Measurements from ENCODE around the gene ITGB1BP1. TPM values are rescaled to one million over a fixed set of nuclear protein-coding genes. Genes with fewer than 3 reads are reported as not detected.

ITGB1BP1 gene
- total RNA-seq, 2 donors from 2014 or later, result 107 to 161 TPM

DNA sequence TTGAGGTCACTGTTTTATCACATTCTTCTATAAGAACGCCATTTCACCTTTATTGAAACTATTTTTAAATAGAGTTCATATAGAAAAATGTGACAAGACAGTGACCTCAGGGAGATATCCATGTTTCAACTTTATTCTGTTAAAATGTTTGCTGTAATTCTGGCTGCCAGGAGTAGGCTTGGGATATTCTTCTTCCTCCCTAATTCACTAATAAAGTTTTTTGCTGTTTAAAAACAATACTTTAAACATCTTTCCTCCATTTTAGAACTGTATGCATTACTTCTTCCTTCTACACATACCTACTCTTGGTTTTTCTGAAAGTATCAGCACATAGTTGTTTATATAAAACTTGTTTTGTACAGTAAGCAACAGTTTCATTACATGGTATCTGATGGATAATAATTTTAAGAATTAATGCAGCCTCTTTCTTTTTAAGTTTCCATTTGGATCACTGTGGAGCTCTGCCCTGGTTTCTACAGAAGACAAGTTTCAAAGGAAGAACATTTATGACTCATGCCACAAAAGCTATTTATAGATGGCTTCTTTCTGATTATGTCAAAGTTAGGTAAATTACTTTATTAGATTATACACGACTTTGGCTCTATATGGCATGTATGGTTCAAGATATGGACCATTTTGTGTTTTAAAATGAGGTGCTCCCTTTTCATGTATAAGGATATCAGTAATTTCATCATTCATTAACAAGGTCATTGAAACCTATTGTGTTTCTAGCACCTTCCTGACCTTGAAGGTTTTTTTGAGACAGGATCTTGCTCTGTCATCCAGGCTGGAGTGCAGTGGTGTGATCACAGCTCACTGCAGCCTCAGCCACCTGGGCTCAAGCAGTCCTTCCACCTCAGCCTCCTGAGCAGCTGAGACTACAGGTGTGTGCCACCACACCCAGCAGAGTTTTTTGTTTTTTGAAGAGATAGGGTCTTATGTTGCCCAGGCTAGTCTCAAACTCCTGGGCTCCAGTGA lies 7.3 kb upstream of the ITGB1BP1 start:
- intact Hi-C loops (cut with DNase I), result no loop called here
- DNase-seq (no peak), ATAC-seq (no peak)

- no peak for ATAC-seq
- intact Hi-C loops (cut with DNase I), result no loop called here
- no peak for DNase-seq
Measured at GRCh38 chr2:9428965-9429577, 5.7 kb upstream of the ITGB1BP1 start.

GRCh38 chr2:9424447-9425164 lies 1.3 kb upstream of the ITGB1BP1 start:
- intact Hi-C loops (cut with DNase I), result loop anchor here in 1 of 2 donors (5.0 kb wide), 1 partner anchor 282 kb away; no protein-coding TSS in a partner anchor
- ATAC-seq, result no peak
- DNase-seq, result no peak

DNA sequence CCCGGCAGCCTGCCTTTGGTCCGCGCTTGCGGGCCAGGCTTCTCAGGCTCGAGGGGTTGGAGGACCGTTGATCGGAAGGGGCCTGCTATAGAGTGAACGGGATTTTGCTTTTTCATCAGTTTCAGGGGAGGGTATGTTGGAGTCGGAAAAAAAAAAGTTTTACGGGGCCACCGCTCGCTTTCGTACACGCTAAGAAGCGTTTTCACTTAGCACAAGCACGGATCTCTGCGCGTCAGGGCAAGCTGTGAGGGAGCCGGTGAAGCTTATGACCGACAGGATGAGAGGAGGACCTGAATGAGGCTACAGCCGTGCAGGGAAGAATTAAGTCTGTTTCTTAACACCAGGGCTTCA lies 569 bp upstream of the ITGB1BP1 start:
- DNase-seq (no peak), ATAC-seq (peak in 1 of 2 donors; percentile 1)
- intact Hi-C loops (cut with DNase I), result loop anchor here in 1 of 2 donors (5.0 kb wide), 1 partner anchor 282 kb away; no protein-coding TSS in a partner anchor

GRCh38 chr2:9422321-9423099 lies 818 bp downstream of the ITGB1BP1 start:
- intact Hi-C loops (cut with DNase I), result loop anchor here in 1 of 2 donors (5.0 kb wide), 1 partner anchor 280 kb away; no protein-coding TSS in a partner anchor
- DNase-seq (peak; percentile 58), ATAC-seq (peak; percentile 14 to 37)

DNA sequence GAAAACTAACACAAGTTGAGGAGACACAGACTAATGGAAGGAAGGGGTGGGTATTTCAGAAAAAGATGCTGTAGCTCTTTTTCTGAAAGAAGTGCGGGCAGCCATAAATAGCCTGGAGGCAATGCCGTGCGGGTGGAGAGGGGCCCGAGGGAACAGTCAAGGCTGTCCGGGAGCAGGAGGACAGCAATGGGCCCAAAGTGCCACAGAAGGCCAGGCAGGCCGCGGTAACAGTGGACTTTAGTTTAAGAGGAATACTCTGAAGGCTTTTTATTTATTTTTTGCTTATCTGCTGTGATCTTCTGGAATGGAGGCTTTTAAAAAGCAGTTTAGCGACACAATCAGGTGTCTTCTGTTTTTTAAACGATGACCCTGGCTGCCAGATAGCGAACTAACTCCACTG lies 2.8 kb downstream of the ITGB1BP1 start:
- intact Hi-C loops (cut with DNase I), result loop anchor here in 1 of 2 donors (5.0 kb wide), 1 partner anchor 278 kb away; no protein-coding TSS in a partner anchor

DNA sequence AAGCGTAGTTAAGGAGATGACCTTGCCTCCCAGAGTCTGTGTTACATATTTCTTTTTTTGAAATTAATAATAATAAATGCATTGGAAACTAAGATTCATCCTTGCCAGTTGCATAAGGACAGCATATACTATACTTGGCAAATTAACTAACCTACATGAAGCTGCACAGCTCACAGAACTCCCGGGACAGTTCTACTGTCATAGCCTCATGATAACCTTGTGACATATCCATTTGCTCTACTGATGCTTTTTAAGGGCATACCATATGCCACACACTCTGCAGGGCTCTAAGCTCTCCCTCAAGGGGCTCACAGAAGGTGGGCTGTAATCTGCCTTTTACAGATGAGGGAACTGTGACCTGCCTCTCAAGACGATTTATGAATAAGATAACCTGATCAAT lies 3.8 kb downstream of the ITGB1BP1 start:
- intact Hi-C loops (cut with DNase I), result no loop called here
- DNase-seq (no peak), ATAC-seq (no peak)

More for the DNA sequence above, 2.8 kb downstream of the ITGB1BP1 start:
- ATAC-seq, result no peak
- no peak for DNase-seq

- intact Hi-C loops (cut with DNase I), result no loop called here
- DNase-seq (no peak), ATAC-seq (no peak)
Measured at GRCh38 chr2:9418746-9419145, 4.6 kb downstream of the ITGB1BP1 start.

- intact Hi-C loops (cut with DNase I), result no loop called here
- DNase-seq (no peak), ATAC-seq (no peak)
Measured at GRCh38 chr2:9417725-9418124, 5.6 kb downstream of the ITGB1BP1 start.

DNA sequence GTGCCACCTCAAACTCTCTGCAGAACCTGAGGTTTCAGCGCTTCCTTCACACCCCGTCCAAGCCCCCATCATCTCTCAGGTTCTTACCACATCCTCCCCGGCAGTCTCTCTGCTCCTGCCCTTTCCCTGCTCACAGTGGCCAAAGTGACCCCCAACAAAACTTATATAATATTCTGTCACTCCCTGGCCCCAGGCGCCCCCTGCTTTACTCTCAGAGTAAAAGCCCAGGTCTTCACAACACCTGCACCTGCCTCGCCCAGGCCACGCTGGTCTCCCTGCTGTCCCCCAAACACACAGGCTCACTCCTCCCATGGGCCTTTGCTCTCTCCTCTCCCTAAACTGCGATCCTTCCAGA lies 6.4 kb downstream of the ITGB1BP1 start:
- intact Hi-C loops (cut with DNase I), result no loop called here
- no peak for ATAC-seq
- DNase-seq, result no peak

- no peak for DNase-seq
- intact Hi-C loops (cut with DNase I), result no loop called here
- no peak for ATAC-seq
Measured at GRCh38 chr2:9416267-9416961, 6.9 kb downstream of the ITGB1BP1 start.

- ATAC-seq (peak; percentile 19 to 21), DNase-seq (no peak)
- intact Hi-C loops (cut with DNase I), result no loop called here
Measured at GRCh38 chr2:9415516-9416169, 7.7 kb downstream of the ITGB1BP1 start.

DNA sequence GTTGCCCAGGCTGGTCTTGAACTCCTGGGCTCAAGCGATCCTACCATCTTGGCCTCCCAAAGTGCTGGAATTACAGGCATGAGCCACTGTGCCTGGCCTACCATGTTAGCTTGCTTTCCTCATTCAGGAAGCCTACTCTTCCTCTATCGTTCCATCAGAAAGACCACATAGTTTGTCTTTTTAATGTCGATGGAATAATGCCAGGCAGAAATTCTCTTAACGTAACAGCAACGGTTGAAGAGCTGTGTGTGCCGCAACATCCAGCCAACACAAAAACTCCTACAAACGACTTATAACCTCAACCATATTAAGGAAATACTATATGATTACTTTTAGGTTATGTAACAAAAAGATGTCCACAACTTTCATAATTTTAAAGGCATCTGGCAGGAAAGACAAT lies 10.5 kb downstream of the ITGB1BP1 start:
- intact Hi-C loops (cut with DNase I), result no loop called here
- DNase-seq, result no peak

DNA sequence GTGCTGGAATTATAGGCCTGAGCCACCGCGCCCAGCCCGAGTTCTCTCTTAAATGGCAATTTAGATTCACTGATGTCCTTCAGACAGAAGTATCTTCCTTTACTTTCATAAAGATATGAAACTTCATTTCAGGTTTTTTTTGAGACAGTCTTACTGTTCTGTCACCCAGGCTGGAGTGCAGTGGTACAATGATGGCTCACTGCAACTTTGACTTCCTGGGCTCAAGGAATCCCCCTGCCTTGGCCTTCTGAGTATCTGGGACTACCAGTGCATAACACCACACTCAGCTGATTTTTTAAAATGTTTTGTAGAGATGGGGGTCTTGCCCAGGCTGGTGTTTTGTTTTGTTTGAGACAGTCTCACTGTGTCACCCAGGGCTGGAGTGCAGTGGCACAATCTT lies 13.2 kb downstream of the ITGB1BP1 start:
- intact Hi-C loops (cut with DNase I), result no loop called here
- ATAC-seq (no peak), DNase-seq (no peak)

More for the DNA sequence above, 10.5 kb downstream of the ITGB1BP1 start:
- no peak for ATAC-seq

- ATAC-seq (peak in 1 of 2 donors; percentile 83), DNase-seq (no peak)
- intact Hi-C loops (cut with DNase I), result no loop called here
Measured at GRCh38 chr2:9408641-9409151, 14.6 kb downstream of the ITGB1BP1 start.

DNA sequence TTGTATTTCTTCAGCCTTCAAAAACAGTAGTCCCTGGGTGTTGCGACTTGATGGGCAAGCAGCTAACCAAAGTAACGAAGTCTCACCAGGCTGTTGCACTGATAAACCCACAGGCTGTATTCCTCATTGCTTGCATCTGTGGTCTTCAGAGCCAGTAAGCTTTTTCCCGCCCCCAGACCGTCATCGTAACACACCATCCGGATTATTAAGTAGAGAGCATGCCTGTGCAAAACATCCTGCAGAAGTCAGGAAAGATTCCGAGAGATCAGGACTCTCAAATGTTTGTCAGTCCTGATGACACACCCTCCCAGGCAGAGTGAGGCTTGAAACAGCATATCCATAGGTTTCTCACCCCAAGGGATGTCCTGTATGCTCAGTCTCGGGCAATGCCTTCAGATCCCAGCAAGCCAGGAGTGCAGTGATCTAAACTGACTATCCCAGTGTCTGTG lies 15.9 kb downstream of the ITGB1BP1 start:
- DNase-seq (no peak), ATAC-seq (no peak)
- intact Hi-C loops (cut with DNase I), result no loop called here

DNA sequence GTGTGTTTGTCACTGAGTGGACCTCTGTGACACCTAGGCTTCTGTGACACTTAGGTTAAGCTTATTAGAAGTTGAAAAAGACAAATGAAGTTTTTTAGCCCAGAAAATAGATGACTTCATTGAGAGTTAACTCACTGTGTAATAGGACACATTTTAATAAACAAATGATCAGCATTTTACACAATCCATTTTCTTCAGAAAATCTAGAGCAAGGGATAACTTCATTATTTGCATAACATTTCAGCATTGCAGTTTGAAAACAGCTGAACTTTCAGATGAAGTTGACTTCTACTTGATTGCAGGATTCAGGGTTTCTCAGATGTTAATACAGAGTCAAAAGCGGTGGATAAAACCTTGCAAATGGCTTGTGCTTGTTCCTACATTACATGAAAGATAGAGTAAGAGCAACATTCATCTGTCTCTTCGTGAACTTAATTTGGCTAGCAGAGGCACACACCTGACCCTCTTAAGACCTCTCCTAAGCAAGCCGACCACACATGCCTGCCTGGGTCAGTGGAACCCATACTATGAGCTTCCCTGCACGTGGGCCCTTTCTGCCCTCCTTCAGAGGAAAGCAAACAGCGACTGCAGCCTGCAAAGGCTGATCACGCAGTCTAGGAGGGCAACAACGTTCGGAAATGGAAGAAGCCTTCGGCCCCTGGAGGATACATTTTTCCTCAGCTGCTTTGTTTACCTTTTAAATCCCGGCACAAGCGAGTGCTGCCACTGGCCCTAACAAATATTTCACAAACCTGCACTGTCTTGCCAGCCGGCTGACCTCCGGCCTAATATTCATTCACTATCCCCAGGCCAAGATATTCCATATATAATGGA lies 16.6 kb downstream of the ITGB1BP1 start:
- intact Hi-C loops (cut with DNase I), result no loop called here
- ATAC-seq, result peak in 1 of 2 donors; percentile 29
- no peak for DNase-seq

Measured in left cardiac atrium (tissue), 4 donors.